HG03025 (cell line): ENCODE measurements around the gene SKP1.
A peak's percentile ranks its signal among the peaks of the same experiment; 100 is the strongest.

Experiments used
- ATAC-seq: cut with Tn5 transposase; IDR thresholded peaks from one replicate; pipeline ENCODE4 v1.9.1; 2021; ENCODE audit warnings: mild to moderate bottlenecking, moderate library complexity; ENCODE audit not compliant: unreplicated experiment, low FRiP score

SKP1 gene

GRCh38 chr5:134114886-134115805 lies 61.6 kb downstream of the SKP1 start:
- ATAC-seq, result peak; percentile 12

- peak; percentile 78 for ATAC-seq
Measured at GRCh38 chr5:134113902-134114875, 62.6 kb downstream of the SKP1 start, which contains the start of gene TCF7. TCF7 (plus strand) TSS chr5:134114681; CDS start chr5:134114907, 226 bp downstream.

- ATAC-seq, result no peak
Measured at GRCh38 chr5:134113363-134113889, 63.3 kb downstream of the SKP1 start.

- ATAC-seq, result no peak
Measured at GRCh38 chr5:134112726-134113362, 63.9 kb downstream of the SKP1 start.

- no peak for ATAC-seq
Measured at GRCh38 chr5:134111741-134112647, 64.8 kb downstream of the SKP1 start.

GRCh38 chr5:134110382-134110781 lies 66.4 kb downstream of the SKP1 start:
- ATAC-seq, result no peak

GRCh38 chr5:134107779-134108178 lies 69.0 kb downstream of the SKP1 start:
- no peak for ATAC-seq

GRCh38 chr5:134106991-134107701 lies 69.6 kb downstream of the SKP1 start:
- ATAC-seq, result no peak

- no peak for ATAC-seq
Measured at GRCh38 chr5:134103998-134104654, 72.6 kb downstream of the SKP1 start.

GRCh38 chr5:134103397-134103796 lies 73.4 kb downstream of the SKP1 start:
- no peak for ATAC-seq

GRCh38 chr5:134101686-134102439 lies 74.9 kb downstream of the SKP1 start:
- no peak for ATAC-seq

GRCh38 chr5:134100283-134101091 lies 76.3 kb downstream of the SKP1 start:
- ATAC-seq, result peak; percentile 59

GRCh38 chr5:134099939-134100282 lies 76.8 kb downstream of the SKP1 start:
- no peak for ATAC-seq

- no peak for ATAC-seq
Measured at GRCh38 chr5:134099288-134099872, 77.4 kb downstream of the SKP1 start.
